ENCODE results near the gene FRAS1. TPM values are rescaled to one million over a fixed set of nuclear protein-coding genes. Genes with fewer than 3 reads are reported as not detected.

The FRAS1 gene
- total and polyA plus RNA-seq, 2 donors (not counting 1 experiment from before 2014, with no cell fraction given), result 0.30 to 0.66 TPM

- H3K36me3 ChIP-seq (ENCODE audit: control insufficient read depth, insufficient read depth, low read length), result no peaks in the 10 kb centered on the region
- no peak overlapping the region for H2AFZ ChIP-seq (ENCODE audit: low read length)
- H3K4me1 ChIP-seq (ENCODE audit: control insufficient read depth, extremely low read depth, insufficient read depth, low read length), result no peaks in the 10 kb centered on the region
- no peaks in the 10 kb centered on the region for H3K9me3 ChIP-seq (ENCODE audit: control insufficient read depth, insufficient read depth, low read depth, low read length)
- TF ChIP-seq EZH2 (IDR thresholded peaks at IDR 0.05; ENCODE audit: low read length, missing control alignments) (no peak), CTCF (conservative IDR thresholded peaks at IDR 0.05 in 1 of 2, IDR thresholded peaks at IDR 0.05 in 1 of 2; ENCODE audit: low read depth in 1 of 2, low read length in 2 of 2) (no peak)
- no peak overlapping the region for H3K27ac ChIP-seq (ENCODE audit: insufficient read depth, low read length)
- no peak for DNase-seq (ENCODE audit: low read depth in 2 of 2)
- no peak overlapping the region for H3K4me2 ChIP-seq (ENCODE audit: extremely low read depth, insufficient read depth, low read length)
- no peak overlapping the region for H3K4me3 ChIP-seq (replicated peaks in 1 of 4; ENCODE audit: control extremely low read depth in 1 of 4, insufficient read depth in 1 of 4, low read depth in 3 of 4, low read length in 4 of 4)
- no peak overlapping the region for H3K9ac ChIP-seq (ENCODE audit: insufficient read depth, low read length)
- no peaks in the 10 kb centered on the region for H3K79me2 ChIP-seq (ENCODE audit: control insufficient read depth, insufficient read depth, low read length)
- no peaks in the 10 kb centered on the region for H3K27me3 ChIP-seq (ENCODE audit: control insufficient read depth, insufficient read depth, low read length)
- no peaks in the 10 kb centered on the region for H4K20me1 ChIP-seq (ENCODE audit: control insufficient read depth, extremely low read depth, insufficient read depth, low read length)
These were observed 38.7 kb upstream of the FRAS1 start for GRCh38 chr4:78018271-78019049.

DNA sequence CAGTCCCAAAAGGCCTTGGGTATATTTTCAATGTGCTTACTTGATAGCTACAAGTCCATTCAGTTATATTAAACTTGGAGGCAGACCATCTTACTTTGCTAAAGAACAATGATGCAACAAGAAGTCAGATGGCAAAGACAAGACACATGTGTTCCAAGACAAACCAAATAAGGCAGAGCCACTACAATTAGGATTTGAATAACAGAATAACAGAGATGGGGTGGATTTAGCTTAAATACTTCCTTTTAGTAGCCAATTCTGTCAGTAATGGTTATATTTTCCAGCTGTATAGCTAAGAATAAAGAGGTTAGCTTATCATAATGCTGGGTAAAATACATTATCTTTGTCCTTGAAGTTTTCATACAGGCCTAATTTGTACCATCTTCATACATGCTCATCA lies 37.7 kb upstream of the FRAS1 start:
- Histone ChIP-seq H3K4me2 (ENCODE audit: extremely low read depth, insufficient read depth, low read length) (no peak overlapping the region), H3K9me3 (ENCODE audit: control insufficient read depth, insufficient read depth, low read depth, low read length) (no peaks in the 10 kb centered on the region), H3K4me1 (ENCODE audit: control insufficient read depth, extremely low read depth, insufficient read depth, low read length) (no peaks in the 10 kb centered on the region), H3K4me3 (replicated peaks in 1 of 4; ENCODE audit: control extremely low read depth in 1 of 4, insufficient read depth in 1 of 4, low read depth in 3 of 4, low read length in 4 of 4) (no peak overlapping the region), H4K20me1 (ENCODE audit: control insufficient read depth, extremely low read depth, insufficient read depth, low read length) (no peaks in the 10 kb centered on the region), H2AFZ (ENCODE audit: low read length) (no peak overlapping the region), H3K27me3 (ENCODE audit: control insufficient read depth, insufficient read depth, low read length) (no peaks in the 10 kb centered on the region), H3K27ac (ENCODE audit: insufficient read depth, low read length) (no peak overlapping the region), H3K79me2 (ENCODE audit: control insufficient read depth, insufficient read depth, low read length) (no peaks in the 10 kb centered on the region), H3K36me3 (ENCODE audit: control insufficient read depth, insufficient read depth, low read length) (no peaks in the 10 kb centered on the region), H3K9ac (ENCODE audit: insufficient read depth, low read length) (no peak overlapping the region)
- TF ChIP-seq CTCF (conservative IDR thresholded peaks at IDR 0.05 in 1 of 2, IDR thresholded peaks at IDR 0.05 in 1 of 2; ENCODE audit: low read depth in 1 of 2, low read length in 2 of 2) (no peak), EZH2 (IDR thresholded peaks at IDR 0.05; ENCODE audit: low read length, missing control alignments) (no peak)
- peak in 1 of 2 donors; percentile 46 for DNase-seq (ENCODE audit: low read depth in 2 of 2)

DNA sequence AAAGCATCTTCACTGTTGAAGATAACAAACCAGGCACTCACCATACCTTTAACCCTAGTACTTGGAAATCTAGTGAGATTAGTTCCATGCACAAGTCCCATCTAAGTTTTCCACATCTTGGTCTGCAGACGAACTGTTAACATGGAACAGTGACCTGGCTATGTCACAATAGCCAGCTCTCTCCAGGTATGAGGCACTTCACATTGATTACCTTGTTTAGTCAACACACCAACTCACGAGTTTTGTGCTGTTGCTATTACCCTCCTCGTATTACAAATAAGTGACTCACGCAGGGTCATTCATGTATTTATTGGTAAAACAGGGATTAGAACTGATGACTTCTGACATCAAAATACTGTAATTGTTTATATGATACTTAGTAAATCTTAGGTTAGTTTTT lies 36.4 kb upstream of the FRAS1 start:
- Histone ChIP-seq H3K4me2 (ENCODE audit: extremely low read depth, insufficient read depth, low read length) (no peak overlapping the region), H4K20me1 (ENCODE audit: control insufficient read depth, extremely low read depth, insufficient read depth, low read length) (no peaks in the 10 kb centered on the region), H3K27me3 (ENCODE audit: control insufficient read depth, insufficient read depth, low read length) (no peaks in the 10 kb centered on the region), H3K9me3 (ENCODE audit: control insufficient read depth, insufficient read depth, low read depth, low read length) (no peaks in the 10 kb centered on the region), H3K4me3 (replicated peaks in 1 of 4; ENCODE audit: control extremely low read depth in 1 of 4, insufficient read depth in 1 of 4, low read depth in 3 of 4, low read length in 4 of 4) (no peak overlapping the region), H3K79me2 (ENCODE audit: control insufficient read depth, insufficient read depth, low read length) (no peaks in the 10 kb centered on the region), H3K4me1 (ENCODE audit: control insufficient read depth, extremely low read depth, insufficient read depth, low read length) (no peaks in the 10 kb centered on the region), H3K36me3 (ENCODE audit: control insufficient read depth, insufficient read depth, low read length) (no peaks in the 10 kb centered on the region), H3K27ac (ENCODE audit: insufficient read depth, low read length) (no peak overlapping the region), H3K9ac (ENCODE audit: insufficient read depth, low read length) (no peak overlapping the region), H2AFZ (ENCODE audit: low read length) (no peak overlapping the region)
- TF ChIP-seq CTCF (conservative IDR thresholded peaks at IDR 0.05 in 1 of 2, IDR thresholded peaks at IDR 0.05 in 1 of 2; ENCODE audit: low read depth in 1 of 2, low read length in 2 of 2) (no peak), EZH2 (IDR thresholded peaks at IDR 0.05; ENCODE audit: low read length, missing control alignments) (no peak)
- no peak for DNase-seq (ENCODE audit: low read depth in 2 of 2)

All from fibroblast of lung (primary cell).